ENCODE measurements around the gene HMX3.

HMX3 gene

DNA sequence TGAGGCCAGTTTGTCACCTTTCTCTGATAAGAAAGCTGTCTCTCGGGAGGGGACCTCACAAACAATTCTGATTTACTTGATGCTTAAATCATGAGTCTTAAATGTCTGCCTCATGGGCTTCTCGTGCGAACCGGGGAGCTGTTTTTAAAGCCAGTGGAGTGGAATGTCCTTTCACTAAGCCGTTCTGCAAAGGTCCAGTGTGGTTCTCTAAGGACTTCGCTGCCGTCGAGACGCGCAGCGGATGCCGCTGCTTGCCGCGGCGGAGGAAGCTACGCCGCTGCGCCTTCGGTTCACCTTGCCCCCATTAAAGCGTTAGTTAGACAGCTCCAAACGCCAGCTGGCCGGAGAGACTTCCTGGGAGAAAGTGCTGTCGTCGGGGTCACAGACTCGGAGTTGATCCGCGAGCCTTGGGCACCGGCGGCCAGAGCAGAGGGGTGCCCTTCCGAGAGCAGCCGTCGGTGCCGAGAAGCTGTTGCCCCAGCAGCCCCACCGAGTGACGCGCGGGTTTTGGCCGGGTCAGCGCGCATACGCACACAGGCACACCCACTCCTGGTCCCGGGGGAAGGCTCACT, 1.3 kb upstream of the HMX3 start:
- DNase-seq (ENCODE audit: low read depth in 2 of 3, low spot score in 2 of 3): no peak

DNA sequence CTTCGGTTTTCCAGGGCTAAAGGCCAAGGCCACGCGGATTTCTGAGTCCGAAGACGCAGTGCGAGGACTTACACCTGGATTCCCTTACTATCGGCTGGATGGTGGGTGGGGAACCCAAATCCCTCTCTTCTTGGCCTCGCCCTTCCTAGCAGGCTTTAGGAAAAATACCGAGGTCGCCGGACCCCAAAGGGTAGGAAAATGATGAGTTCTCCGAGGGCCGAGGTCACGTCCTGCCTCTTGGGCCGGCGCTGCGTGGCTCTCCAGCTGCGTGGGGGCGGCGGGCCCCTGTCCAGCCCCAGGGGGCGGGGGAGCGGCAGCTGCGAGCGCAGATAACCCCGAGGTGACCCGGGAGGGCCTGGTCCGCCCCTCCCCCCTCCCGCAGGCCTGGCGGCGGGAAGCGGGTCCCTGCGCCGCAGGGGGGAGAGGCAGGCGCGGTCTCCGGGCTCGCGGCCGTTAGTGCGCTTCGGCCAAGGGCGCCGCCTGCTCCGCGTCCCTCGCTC, 805 bp upstream of the HMX3 start:
- DNase-seq (ENCODE audit: low read depth in 2 of 3, low spot score in 2 of 3): no peak

DNA sequence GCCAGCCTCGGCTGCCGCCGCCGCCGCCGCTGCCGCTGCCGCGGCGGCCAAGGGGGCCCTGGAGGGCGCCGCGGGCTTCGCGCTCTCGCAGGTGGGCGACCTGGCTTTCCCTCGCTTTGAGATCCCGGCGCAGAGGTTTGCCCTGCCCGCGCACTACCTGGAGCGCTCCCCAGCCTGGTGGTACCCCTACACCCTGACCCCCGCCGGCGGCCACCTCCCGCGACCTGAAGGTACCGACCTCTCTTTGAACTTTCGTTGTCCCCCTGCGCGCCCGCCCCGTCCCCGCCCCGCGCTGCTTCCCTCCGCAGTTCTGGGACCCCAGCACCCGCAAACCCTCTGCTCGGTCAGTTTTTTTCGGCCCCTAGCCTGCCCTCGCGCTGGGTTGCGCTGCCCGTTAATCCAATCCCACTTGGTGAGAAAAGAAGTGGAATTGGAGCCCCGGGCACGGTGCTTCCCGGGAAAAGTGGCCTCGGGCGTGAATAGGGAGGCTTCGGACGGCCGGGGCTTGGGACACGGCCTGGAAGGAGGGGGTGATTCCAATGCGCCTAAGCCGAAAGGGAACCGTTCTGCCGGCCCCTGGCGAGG, 543 bp downstream of the HMX3 start:
- DNase-seq (ENCODE audit: low read depth in 2 of 3, low spot score in 2 of 3): no peak

DNA sequence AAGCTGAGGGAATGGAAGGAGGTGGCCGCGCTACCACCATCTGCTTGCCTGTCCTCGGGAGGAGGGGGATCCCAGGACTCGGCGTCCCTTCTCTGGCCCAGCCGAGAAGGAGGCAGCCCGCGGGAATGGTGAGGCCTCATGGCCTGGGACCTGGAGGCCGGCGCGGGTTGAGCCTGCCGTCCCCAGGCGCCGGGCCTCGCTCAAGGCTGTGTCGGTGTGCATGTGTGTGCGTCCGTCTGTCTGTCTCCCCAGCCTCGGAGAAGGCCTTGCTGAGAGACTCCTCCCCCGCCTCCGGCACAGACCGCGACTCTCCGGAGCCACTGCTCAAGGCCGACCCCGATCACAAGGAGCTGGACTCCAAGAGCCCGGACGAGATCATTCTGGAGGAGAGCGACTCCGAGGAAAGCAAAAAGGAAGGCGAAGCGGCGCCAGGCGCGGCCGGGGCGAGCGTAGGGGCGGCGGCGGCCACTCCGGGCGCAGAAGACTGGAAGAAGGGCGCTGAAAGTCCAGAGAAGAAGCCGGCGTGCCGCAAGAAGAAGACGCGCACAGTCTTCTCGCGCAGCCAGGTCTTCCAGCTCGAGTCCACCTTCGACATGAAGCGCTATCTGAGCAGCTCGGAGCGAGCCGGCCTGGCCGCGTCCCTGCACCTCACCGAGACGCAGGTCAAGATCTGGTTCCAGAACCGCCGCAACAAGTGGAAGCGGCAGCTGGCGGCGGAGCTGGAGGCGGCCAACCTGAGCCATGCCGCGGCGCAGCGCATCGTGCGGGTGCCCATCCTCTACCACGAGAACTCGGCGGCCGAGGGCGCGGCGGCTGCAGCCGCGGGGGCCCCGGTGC, 1.3 kb downstream of the HMX3 start:
- DNase-seq (ENCODE audit: low read depth in 2 of 3, low spot score in 2 of 3): no peak

DNA sequence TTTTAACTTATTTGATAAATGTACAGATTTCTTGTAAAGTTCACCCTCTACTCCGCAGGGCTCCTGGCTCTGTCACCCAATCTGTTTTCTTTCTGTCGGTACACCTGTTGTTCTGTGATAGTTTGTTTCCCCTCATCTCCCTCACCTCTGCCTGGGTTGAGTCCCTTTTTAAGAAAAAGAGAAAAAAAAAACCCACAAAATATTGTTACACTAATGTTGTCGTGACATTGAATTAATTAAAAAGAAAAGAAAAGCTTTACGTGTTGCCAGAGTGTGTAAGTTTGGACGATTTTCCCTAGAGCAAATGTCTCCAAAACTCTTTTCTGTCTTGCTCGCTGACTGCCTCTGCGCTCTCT, 3.4 kb downstream of the HMX3 start:
- DNase-seq (ENCODE audit: low read depth in 2 of 3, low spot score in 2 of 3): no peak

DNA sequence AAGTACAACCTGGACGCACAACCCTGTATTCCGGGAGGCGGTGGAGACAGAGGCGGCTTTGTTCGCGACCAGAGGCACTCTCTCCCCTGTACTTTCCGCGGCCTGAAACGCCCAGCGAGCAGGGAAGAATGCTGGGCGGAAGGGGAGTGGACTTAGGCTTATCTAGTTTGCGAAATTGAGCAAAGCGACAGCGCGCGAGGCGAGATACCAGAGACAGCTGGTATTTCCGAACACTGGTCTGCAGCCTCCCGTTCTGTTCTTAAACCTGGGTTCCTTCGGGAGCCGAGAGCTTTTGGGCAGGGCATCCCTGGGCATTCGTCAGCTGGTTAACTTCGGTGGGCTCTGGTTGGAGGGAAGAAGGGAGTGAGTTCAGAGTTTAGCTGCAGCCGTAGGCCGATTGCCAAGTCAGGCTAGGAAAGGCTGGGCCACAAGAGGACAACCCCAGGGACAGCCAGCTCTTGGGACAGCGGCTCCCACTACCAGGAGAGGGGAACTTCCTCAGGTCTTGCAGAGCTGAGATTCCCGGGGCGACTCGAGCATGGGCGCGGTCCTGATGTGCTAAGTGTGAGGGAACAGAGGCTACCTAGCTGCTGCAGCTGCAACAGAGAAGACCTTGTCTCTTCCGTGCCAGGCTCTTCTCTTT, 3.9 kb downstream of the HMX3 start:
- no peak for DNase-seq (ENCODE audit: low read depth in 2 of 3, low spot score in 2 of 3)

DNA sequence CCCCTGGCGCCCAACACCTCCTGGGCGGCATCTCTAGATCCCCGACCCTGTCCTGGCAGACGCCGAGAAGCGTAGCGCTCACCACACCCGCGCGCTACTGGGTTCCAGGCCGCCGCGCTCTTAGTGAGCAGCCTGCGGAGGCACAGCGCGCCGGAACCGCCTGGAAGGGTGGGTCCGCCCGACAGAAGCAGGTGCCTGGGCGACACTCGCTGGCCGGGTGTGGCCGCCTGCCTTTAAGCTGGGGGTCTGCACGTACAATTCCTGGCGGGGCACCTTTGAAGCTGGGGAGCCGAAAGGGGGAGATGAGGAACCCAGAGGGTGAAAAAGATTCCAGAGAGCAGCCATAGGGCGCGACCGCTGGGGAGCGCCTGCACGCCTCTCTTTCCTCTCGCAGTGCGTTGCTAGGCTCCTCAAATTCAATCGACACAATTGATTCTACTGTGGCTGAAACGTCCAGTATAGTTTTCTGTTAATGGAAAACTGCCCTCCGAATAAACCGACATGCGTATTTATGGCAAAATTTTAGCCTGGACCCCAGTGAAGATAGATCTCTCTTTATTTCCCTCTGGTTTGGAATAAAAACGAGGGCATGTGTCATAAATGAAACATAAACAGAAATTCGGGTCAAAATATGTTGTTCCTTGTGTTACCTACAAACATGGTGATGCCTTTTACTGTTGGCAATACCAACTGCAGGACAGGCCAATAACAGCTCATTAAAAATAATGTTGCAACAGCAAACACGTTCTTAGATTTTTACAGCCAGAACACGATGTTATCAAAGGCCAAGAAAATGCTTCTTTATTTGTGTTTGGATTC, 4.6 kb downstream of the HMX3 start:
- DNase-seq (ENCODE audit: low read depth in 2 of 3, low spot score in 2 of 3): no peak

DNA sequence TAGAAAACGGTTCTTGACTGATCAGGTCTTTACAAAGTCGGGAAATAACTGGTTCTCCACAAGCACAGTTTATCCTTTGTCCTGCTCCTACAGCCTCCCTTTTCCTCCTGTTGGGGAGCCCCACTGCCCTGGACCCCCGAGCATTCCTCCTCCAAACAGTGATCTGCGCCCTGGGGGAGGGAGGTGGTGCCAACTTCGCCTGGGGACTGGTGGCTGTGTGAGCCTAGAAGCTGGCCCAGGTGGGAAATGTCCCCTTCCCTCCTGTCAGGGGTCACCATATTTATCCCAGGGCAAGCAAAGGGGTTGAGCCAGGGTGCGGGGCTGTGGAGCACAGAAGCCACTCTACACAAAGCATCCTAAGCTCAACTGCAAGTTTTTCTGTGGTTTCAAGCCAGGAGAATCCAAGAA, 5.2 kb downstream of the HMX3 start:
- no peak for DNase-seq (ENCODE audit: low read depth in 2 of 3, low spot score in 2 of 3)

DNA sequence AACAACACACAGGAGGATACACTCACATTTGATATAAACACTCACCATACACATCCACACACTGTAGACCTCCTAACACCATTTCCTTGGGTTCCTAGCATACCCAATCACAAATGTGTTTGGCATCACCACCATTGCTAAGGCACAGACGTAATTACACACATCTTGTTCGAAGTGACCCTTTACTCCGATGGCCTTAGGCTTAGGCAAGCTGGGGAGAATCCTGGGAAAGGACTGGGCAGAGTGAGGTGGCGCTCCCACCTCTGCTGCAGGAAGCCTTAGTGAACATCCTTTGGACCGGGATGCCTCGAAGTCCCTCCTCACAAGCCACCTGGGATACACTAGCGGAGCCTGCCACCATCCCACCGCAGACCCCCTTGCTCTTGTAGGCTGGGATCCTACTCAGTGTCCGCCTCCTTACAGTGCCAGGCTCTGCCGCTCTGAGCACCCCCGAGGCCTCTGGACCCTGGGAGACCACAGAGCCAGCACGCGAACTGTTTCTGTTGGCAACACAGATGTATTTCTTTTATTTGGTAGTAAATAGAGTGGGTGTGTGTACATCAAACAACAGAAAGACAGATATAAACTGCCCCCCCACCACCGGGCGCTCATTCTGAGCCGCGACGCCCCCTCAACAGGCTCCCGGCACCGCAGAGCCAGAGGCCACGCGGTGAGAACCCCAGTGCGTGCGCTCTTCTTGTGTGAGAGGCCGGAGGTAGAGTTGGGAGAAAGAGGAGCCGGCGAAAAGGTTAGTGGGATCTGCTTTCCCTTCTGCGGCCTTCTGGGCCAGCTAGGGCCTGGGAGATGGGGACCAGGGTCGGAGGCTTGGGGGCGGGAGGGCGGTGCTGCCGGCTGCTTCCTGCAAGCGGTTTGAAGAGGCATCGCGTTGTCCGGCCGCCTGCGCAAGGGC, 6.3 kb downstream of the HMX3 start:
- DNase-seq (ENCODE audit: low read depth in 2 of 3, low spot score in 2 of 3): no peak

DNA sequence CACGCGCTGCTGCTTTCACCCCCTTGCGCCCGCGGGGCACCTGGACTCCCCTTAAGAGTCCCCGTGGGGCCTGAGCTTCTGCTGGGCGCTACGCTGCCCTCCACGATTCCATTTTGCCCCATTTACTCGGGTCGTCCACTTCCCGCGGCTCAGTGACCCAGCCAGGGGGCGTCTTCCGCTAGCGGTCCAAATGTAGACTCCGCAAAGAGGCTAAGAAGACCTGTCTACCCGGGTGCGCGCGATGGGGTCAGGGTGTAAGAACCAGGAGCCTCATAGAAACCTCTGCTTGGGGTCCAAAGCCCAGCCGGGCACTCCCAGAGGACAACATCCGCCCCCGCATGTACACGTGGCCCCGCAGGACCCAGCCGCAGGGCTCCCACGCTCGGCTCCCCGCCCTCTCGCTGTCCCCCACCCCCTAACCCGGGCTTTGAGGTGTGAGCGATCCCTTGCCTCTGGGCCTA, 7.0 kb downstream of the HMX3 start:
- no peak for DNase-seq (ENCODE audit: low read depth in 2 of 3, low spot score in 2 of 3)

DNA sequence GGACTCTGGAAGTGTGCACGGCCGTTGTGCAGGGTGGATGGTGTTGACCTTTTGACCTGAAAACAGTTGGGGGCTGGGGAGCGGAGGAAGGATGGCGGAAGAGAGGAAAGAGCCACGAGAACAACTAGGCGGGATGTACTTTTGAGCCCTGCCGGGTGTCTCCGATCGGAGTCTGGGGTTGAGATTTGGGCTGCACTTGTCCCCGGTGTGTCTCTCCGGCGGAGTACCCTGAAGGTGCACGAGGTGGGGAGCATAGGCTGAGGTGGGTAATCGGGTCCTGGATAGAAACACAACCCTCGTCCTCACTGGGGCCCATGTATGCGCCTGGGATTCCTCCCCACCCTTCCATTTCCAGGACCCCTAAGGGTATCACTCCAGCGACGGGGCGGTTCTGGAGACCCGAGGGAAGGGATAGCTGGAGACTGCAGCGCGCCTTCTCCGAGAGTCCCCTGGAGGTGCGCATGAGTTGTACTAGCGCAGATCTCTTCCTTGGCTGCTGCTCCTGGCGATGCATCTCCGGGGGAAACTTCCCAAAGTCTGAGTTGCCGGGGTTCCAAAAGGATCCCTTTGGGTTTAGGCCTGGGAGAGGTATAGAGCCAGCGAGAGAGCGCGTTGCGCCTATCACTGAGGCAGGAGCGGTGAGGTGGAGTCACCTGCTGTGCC, 7.5 kb downstream of the HMX3 start:
- no peak for DNase-seq (ENCODE audit: low read depth in 2 of 3, low spot score in 2 of 3)

DNA sequence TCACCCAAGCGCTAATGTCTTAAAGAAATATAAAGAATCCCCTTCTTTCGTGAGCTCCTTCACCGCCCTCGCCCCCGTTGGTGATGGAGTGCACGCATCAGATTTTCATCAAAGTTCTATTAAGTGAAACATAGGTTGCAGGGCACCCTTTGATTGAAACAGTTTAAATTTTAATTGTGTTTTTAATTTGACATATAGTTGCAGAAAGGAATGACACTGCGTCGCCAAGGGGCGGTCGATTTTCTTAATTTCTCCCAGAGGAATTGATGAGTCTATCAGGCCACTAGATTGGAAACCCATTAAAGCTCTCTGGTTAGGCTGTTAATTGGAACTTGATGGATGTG, 8.0 kb downstream of the HMX3 start:
- no peak for DNase-seq (ENCODE audit: low read depth in 2 of 3, low spot score in 2 of 3)

DNA sequence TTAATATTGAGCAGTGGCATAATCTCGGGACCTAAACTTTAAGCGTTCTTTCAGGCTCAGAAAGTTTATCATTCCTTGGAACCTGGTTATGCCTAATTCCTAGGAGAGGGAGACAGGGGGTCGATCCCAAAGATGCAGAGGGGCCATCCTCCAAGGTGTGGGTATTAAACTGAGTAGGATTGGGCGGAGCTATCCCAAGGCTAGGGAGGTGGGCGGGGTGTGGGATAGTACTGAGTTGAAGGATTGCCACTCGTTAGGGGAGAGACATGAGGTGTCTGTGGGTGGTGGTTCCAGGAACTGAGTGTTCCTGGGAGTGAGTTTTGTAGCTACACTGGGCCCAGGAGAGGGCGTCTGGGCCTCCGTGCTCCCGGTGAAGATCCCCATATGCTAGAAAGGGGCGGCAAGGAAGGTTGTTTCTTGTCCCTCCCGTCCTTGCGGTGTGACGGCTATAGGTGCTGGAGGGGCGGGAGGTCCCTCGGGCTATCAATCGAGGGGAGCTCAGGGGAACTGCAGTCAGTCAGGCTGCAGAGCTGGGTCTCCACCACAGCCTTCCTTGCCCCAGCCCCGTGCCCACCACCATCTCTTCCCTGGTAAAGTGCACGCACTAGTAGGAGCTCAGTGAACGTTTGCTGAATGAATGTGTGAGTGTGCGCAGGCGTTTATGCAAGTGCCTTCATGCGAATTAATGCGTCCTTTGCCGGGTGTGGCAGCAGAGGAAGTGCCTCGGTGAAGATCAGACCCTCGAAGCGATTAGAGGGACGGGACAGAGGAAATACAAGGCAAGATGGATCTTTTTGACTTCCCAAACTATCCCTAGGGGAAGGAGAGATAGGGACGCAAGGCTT, 9.1 kb downstream of the HMX3 start:
- no peak for DNase-seq (ENCODE audit: low read depth in 2 of 3, low spot score in 2 of 3)

DNA sequence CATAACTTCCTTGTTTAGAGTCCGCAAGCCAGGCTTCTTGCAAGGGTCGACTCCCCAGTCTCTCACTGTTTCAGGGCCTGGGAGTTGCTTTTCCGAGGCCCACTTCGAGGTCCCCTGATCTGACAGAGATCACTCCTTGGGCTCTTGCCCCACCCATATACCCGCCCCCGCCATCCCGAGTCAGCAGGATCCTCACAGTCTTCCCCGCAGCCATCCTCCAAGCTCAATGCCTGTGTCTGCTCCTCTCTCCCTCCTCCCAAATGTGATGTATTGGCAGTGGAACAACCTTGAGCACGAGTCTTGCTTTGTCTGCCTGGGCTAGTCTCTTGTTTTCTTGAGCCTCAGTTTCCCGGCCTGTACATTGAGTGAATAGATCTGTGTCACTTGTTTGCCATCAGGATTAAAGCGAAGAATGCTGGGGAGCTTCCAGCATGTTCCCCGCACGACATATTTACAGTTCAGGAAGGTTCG, 9.8 kb downstream of the HMX3 start:
- no peak for DNase-seq (ENCODE audit: low read depth in 2 of 3, low spot score in 2 of 3)

DNA sequence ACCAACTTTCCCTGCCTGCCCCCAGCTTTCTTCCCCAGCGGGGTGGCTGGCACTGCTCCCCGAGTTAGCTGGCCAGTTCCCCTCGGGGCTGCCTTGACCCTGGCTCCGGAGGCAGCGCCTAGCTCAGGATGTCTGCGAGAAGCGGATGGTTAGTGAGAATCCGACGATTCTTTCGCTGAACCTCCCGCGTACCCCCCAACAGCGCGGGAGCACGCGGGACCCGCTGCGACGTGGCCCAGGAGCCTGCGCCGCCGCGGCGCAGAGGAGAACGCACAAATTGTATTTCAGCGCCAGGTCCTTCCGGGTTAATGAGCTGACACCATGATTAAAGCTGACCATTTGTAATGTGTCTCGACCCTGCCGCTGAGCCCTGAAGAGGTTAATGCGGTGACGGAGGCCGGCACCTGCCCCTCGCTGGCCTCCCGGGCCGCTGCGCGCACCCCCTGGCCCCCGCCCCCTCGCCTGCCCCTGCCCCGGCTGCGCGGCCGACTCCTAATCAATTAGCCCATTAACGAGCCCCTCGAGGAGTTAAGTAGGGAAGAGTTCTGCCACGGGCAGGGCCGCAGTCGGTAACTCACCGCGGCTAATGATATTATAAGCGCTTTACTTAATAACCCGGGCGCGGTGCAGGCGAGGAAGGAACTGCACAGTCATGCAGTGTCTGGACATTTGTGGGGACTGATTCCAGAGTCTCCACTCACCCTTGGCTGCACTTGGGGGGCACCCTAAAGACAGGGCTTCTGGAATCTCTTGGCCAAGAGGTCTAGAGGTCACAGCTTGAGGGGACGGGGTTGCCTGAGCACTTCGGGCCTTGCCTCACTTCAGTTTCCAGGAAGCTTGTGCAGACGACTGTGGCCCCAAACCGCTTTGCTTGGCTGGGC, 10.5 kb downstream of the HMX3 start:
- DNase-seq (ENCODE audit: low read depth in 2 of 3, low spot score in 2 of 3): no peak

DNA sequence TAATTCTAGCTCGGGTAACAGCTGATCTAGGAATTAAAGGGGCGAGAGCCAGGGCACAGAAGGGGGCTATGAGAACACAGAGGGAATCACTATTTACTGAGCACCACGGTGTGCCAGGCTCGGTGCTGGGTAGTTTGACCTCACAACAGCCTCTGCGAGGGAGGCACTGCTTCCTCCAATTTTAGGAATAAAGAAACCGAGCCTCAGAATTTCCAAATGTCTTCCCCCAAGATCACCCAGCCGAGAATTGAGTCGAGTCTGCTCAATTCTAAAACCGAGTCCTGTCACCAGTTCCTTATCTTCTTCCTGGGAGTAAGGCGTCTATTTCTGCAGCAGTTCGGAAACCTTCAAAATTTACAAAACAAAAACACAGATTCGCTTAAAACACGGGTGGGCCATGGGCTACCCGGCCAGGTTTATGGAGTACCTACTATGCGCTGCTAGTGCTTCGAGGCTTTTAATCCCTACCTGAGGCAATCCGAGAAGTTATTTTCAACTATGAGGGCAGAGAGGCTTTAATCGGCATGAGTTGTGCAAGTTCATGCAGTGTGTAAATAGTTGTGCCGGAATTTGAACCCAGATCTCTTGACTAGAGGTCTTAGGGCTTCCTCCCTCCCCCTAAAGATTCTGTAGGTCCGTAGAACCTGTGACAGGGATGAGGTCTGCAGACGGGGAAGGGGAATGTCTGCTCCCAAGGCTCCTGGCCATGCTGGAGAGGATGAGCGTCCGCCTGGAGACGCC, 11.3 kb downstream of the HMX3 start:
- DNase-seq (ENCODE audit: low read depth in 2 of 3, low spot score in 2 of 3): no peak

All from activated CD8-positive, alpha-beta memory T cell treated with anti-CD3 and anti-CD28 coated beads for 48 hours (primary cell).